ENCODE results near the gene ZNF33B. TPM values are rescaled to one million over a fixed set of nuclear protein-coding genes. Genes with fewer than 3 reads are reported as not detected.
"Not testable (repeated sequence)": the region's sequence is repeated elsewhere in the genome, so short reads cannot be mapped to it uniquely, and the experiment has no call there.

ZNF33B gene
- total RNA-seq, result 11.5 and 22.6 TPM in 2 replicates

- no peak for FAIRE-seq
- peak; percentile 94 for DNase-seq (ENCODE audit: low read depth)
- Histone ChIP-seq H3K27me3 (ENCODE audit: control insufficient read depth, insufficient read depth, low read length) (no peaks in the 10 kb centered on the region), H3K4me3 (ENCODE audit: low read depth, low read length) (peak within 1 kb of the TSS; percentile 56), H3K36me3 (ENCODE audit: control insufficient read depth, insufficient read depth, low read length) (no peaks in the 10 kb centered on the region)
- TF ChIP-seq CTCF (IDR thresholded peaks at IDR 0.05; ENCODE audit: insufficient read depth, low read length, severe bottlenecking), result no peak
Measured at GRCh38 chr10:42638055-42638820, at the start of gene ZNF33B. ZNF33B (minus strand) TSS chr10:42638570; CDS start chr10:42636928, 1,642 bp downstream.

- TF ChIP-seq CTCF (IDR thresholded peaks at IDR 0.05; ENCODE audit: insufficient read depth, low read length, severe bottlenecking), result no peak
- H3K36me3 ChIP-seq (ENCODE audit: control insufficient read depth, insufficient read depth, low read length), result no peaks in the 10 kb centered on the region
- no peaks in the 10 kb centered on the region for H3K27me3 ChIP-seq (ENCODE audit: control insufficient read depth, insufficient read depth, low read length)
- FAIRE-seq (no peak), DNase-seq (ENCODE audit: low read depth) (no peak)
- H3K4me3 ChIP-seq (ENCODE audit: low read depth, low read length), result no peak overlapping the region
Measured at GRCh38 chr10:42684517-42684916, 46.1 kb upstream of the ZNF33B start.

GRCh38 chr10:42680267-42680666, 41.9 kb upstream of the ZNF33B start:
- FAIRE-seq, result no peak
- Histone ChIP-seq H3K4me3 (ENCODE audit: low read depth, low read length) (no peak overlapping the region), H3K27me3 (ENCODE audit: control insufficient read depth, insufficient read depth, low read length) (no peaks in the 10 kb centered on the region), H3K36me3 (ENCODE audit: control insufficient read depth, insufficient read depth, low read length) (no peaks in the 10 kb centered on the region)
- no peak for TF ChIP-seq CTCF (IDR thresholded peaks at IDR 0.05; ENCODE audit: insufficient read depth, low read length, severe bottlenecking)
- DNase-seq (ENCODE audit: low read depth), result no peak

GRCh38 chr10:42665181-42665979, 27.0 kb upstream of the ZNF33B start:
- H3K4me3 ChIP-seq (ENCODE audit: low read depth, low read length); H3K36me3 ChIP-seq (ENCODE audit: control insufficient read depth, insufficient read depth, low read length); FAIRE-seq; H3K27me3 ChIP-seq (ENCODE audit: control insufficient read depth, insufficient read depth, low read length): not testable (repeated sequence)
- DNase-seq (ENCODE audit: low read depth), result peak; percentile 9

GRCh38 chr10:42654419-42654818, 16.0 kb upstream of the ZNF33B start:
- FAIRE-seq, result no peak

More at GRCh38 chr10:42654419-42654818, 16.0 kb upstream of the ZNF33B start:
- TF ChIP-seq CTCF (IDR thresholded peaks at IDR 0.05; ENCODE audit: insufficient read depth, low read length, severe bottlenecking), result no peak
- no peak for DNase-seq (ENCODE audit: low read depth)
- Histone ChIP-seq H3K27me3 (ENCODE audit: control insufficient read depth, insufficient read depth, low read length) (no peaks in the 10 kb centered on the region), H3K36me3 (ENCODE audit: control insufficient read depth, insufficient read depth, low read length) (no peaks in the 10 kb centered on the region), H3K4me3 (ENCODE audit: low read depth, low read length) (no peak overlapping the region)
